ENCODE results near the gene FAM227B. TPM values are rescaled to one million over a fixed set of nuclear protein-coding genes. Genes with fewer than 3 reads are reported as not detected.
A peak's percentile ranks its signal among the peaks of the same experiment; 100 is the strongest.

FAM227B gene
- total RNA-seq, 2 experiments from 2014 or later: 3.5 to 3.7 TPM

- Mint-ChIP-seq H3K4me1 (no peaks in the 10 kb centered on the region), H3K4me3 (no peak overlapping the region), H3K36me3 (ENCODE audit: low read depth) (no peaks in the 10 kb centered on the region), H3K9me3 (no peaks in the 10 kb centered on the region), H3K27ac (no peak overlapping the region), H3K27me3 (no peaks in the 10 kb centered on the region)
- POLR2A ChIA-PET: no interaction called here
- no peak for DNase-seq
- CTCF ChIA-PET: interaction anchor here (1.7 kb wide), 1 partner anchor 17 kb away, joined by 4 read pairs; no protein-coding TSS in a partner anchor
These were observed 180.8 kb downstream of the FAM227B start for GRCh38 chr15:49439678-49440395.

GRCh38 chr15:49438962-49439631 lies 181.5 kb downstream of the FAM227B start:
- H3K9me3 Mint-ChIP-seq: no peaks in the 10 kb centered on the region
- ChIA-PET POLR2A (no interaction called here), CTCF (interaction anchor here (1.7 kb wide), 1 partner anchor 17 kb away, joined by 4 read pairs; no protein-coding TSS in a partner anchor)
- H3K36me3 Mint-ChIP-seq (ENCODE audit: low read depth): no peaks in the 10 kb centered on the region
- H3K4me1 Mint-ChIP-seq: no peaks in the 10 kb centered on the region
- DNase-seq: no peak
- no peaks in the 10 kb centered on the region for H3K27me3 Mint-ChIP-seq
- H3K4me3 Mint-ChIP-seq: no peak overlapping the region
- no peak overlapping the region for H3K27ac Mint-ChIP-seq

GRCh38 chr15:49436751-49437150 lies 183.9 kb downstream of the FAM227B start:
- ChIA-PET CTCF (no interaction called here), POLR2A (no interaction called here)
- Mint-ChIP-seq H3K9me3 (no peaks in the 10 kb centered on the region), H3K4me1 (no peaks in the 10 kb centered on the region), H3K27me3 (no peaks in the 10 kb centered on the region), H3K36me3 (ENCODE audit: low read depth) (no peaks in the 10 kb centered on the region), H3K4me3 (no peak overlapping the region), H3K27ac (no peak overlapping the region)
- DNase-seq: no peak

- Mint-ChIP-seq H3K4me1 (no peaks in the 10 kb centered on the region), H3K27ac (no peak overlapping the region), H3K27me3 (peaks cover 6% of the 10 kb centered on the region), H3K9me3 (no peaks in the 10 kb centered on the region), H3K4me3 (no peak overlapping the region), H3K36me3 (ENCODE audit: low read depth) (no peaks in the 10 kb centered on the region)
- POLR2A ChIA-PET: no interaction called here
- no peak for DNase-seq
- CTCF ChIA-PET: no interaction called here
These were observed 185.4 kb downstream of the FAM227B start for GRCh38 chr15:49435174-49435573.

GRCh38 chr15:49430046-49430445 lies 190.6 kb downstream of the FAM227B start:
- DNase-seq: no peak
- POLR2A ChIA-PET: no interaction called here

GRCh38 chr15:49428409-49429095 lies 192.1 kb downstream of the FAM227B start:
- ChIA-PET POLR2A (no interaction called here), CTCF (no interaction called here)
- H3K27me3 Mint-ChIP-seq: peaks cover 14% of the 10 kb centered on the region
- no peak overlapping the region for H3K27ac Mint-ChIP-seq
- H3K9me3 Mint-ChIP-seq: no peaks in the 10 kb centered on the region
- no peak for DNase-seq
- no peaks in the 10 kb centered on the region for H3K36me3 Mint-ChIP-seq (ENCODE audit: low read depth)
- H3K4me3 Mint-ChIP-seq: no peak overlapping the region
- H3K4me1 Mint-ChIP-seq: no peaks in the 10 kb centered on the region

More at GRCh38 chr15:49430046-49430445, 190.6 kb downstream of the FAM227B start:
- H3K36me3 Mint-ChIP-seq (ENCODE audit: low read depth): no peaks in the 10 kb centered on the region
- no peak overlapping the region for H3K4me3 Mint-ChIP-seq
- H3K27me3 Mint-ChIP-seq: peaks cover 12% of the 10 kb centered on the region
- no peaks in the 10 kb centered on the region for H3K9me3 Mint-ChIP-seq
- no peak overlapping the region for H3K27ac Mint-ChIP-seq
- CTCF ChIA-PET: no interaction called here
- H3K4me1 Mint-ChIP-seq: no peaks in the 10 kb centered on the region

GRCh38 chr15:49427372-49427771 lies 193.2 kb downstream of the FAM227B start:
- peaks cover 14% of the 10 kb centered on the region for H3K27me3 Mint-ChIP-seq
- no peaks in the 10 kb centered on the region for H3K36me3 Mint-ChIP-seq (ENCODE audit: low read depth)
- POLR2A ChIA-PET: no interaction called here
- no peak overlapping the region for H3K27ac Mint-ChIP-seq
- H3K4me1 Mint-ChIP-seq: no peaks in the 10 kb centered on the region
- no peak for DNase-seq
- no peaks in the 10 kb centered on the region for H3K9me3 Mint-ChIP-seq
- H3K4me3 Mint-ChIP-seq: no peak overlapping the region
- CTCF ChIA-PET: no interaction called here

- no peak for DNase-seq
- Mint-ChIP-seq H3K9me3 (no peaks in the 10 kb centered on the region), H3K4me1 (no peaks in the 10 kb centered on the region), H3K36me3 (ENCODE audit: low read depth) (no peaks in the 10 kb centered on the region), H3K4me3 (no peak overlapping the region), H3K27ac (no peak overlapping the region), H3K27me3 (peaks cover 9% of the 10 kb centered on the region)
- POLR2A ChIA-PET: interaction anchor here (0.6 kb wide), 1 partner anchor 490 kb away, joined by 3 read pairs; no protein-coding TSS in a partner anchor
- CTCF ChIA-PET: no interaction called here
These were observed 195.7 kb downstream of the FAM227B start for GRCh38 chr15:49424954-49425353.

- no peak overlapping the region for H3K27ac Mint-ChIP-seq
- no peaks in the 10 kb centered on the region for H3K9me3 Mint-ChIP-seq
- no peaks in the 10 kb centered on the region for H3K4me1 Mint-ChIP-seq
- no peak overlapping the region for H3K4me3 Mint-ChIP-seq
- ChIA-PET POLR2A (interaction anchor here (0.6 kb wide), 1 partner anchor 490 kb away, joined by 3 read pairs; no protein-coding TSS in a partner anchor), CTCF (no interaction called here)
- no peaks in the 10 kb centered on the region for H3K36me3 Mint-ChIP-seq (ENCODE audit: low read depth)
- DNase-seq: no peak
- H3K27me3 Mint-ChIP-seq: peaks cover 9% of the 10 kb centered on the region
These were observed 196.6 kb downstream of the FAM227B start for GRCh38 chr15:49423901-49424550.

- POLR2A ChIA-PET: no interaction called here
- no peaks in the 10 kb centered on the region for H3K36me3 Mint-ChIP-seq (ENCODE audit: low read depth)
- no peak within 1 kb of the TSS for H3K27ac Mint-ChIP-seq
- H3K4me3 Mint-ChIP-seq: no peak within 1 kb of the TSS
- H3K4me1 Mint-ChIP-seq: no peaks in the 10 kb centered on the region
- CTCF ChIA-PET: interaction anchor here (0.8 to 4.5 kb wide), 9 partner anchors 11 to 905 kb away, joined by 3 to 61 read pairs (median 5); no protein-coding TSS in a partner anchor
- no peaks in the 10 kb centered on the region for H3K9me3 Mint-ChIP-seq
- peaks cover 12% of the 10 kb centered on the region for H3K27me3 Mint-ChIP-seq
- DNase-seq: no peak
These were observed 197.6 kb downstream of the FAM227B start, which contains the start of gene FGF7 for GRCh38 chr15:49423021-49423420. Gene FGF7, plus strand, starts transcription at chr15:49423242. Its CDS starts 1,056 bp downstream, at chr15:49424298.

GRCh38 chr15:49421991-49422390 lies 198.6 kb downstream of the FAM227B start:
- POLR2A ChIA-PET: interaction anchor here (1.2 to 1.4 kb wide), 2 partner anchors 187 to 276 kb away, joined by 3 to 4 read pairs; no protein-coding TSS in a partner anchor
- Mint-ChIP-seq H3K36me3 (ENCODE audit: low read depth) (no peaks in the 10 kb centered on the region), H3K4me1 (no peaks in the 10 kb centered on the region), H3K9me3 (no peaks in the 10 kb centered on the region), H3K27ac (no peak overlapping the region), H3K27me3 (peaks cover 14% of the 10 kb centered on the region), H3K4me3 (peak overlapping the region; percentile 35)
- CTCF ChIA-PET: interaction anchor here (0.7 to 4.5 kb wide), 13 partner anchors 10 to 906 kb away, joined by 3 to 61 read pairs (median 4); no protein-coding TSS in a partner anchor
- DNase-seq: peak; percentile 35

GRCh38 chr15:49418811-49419210 lies 201.8 kb downstream of the FAM227B start:
- Mint-ChIP-seq H3K27me3 (peaks cover 13% of the 10 kb centered on the region), H3K9me3 (no peaks in the 10 kb centered on the region), H3K4me3 (no peak overlapping the region), H3K4me1 (no peaks in the 10 kb centered on the region), H3K27ac (no peak overlapping the region), H3K36me3 (ENCODE audit: low read depth) (no peaks in the 10 kb centered on the region)
- DNase-seq: no peak
- ChIA-PET CTCF (interaction anchor here (1.6 kb wide), 1 partner anchor 183 kb away, joined by 9 read pairs; no protein-coding TSS in a partner anchor), POLR2A (no interaction called here)
